HepG2 (cell line): ENCODE measurements around the gene COL26A1. TPM values are rescaled to one million over a fixed set of nuclear protein-coding genes. Genes with fewer than 3 reads are reported as not detected.

Experiments used
- FOSL2 ChIP-seq: sonication (generic); formaldehyde crosslinking; IDR thresholded peaks from 2 replicates; pipeline ENCODE4 v1.4.0; 2020; ENCODE audit warnings: missing genetic modification reagents
- GRHL1 ChIP-seq: sonication (generic); formaldehyde crosslinking; conservative IDR thresholded peaks from 2 replicates; pipeline ENCODE4 v1.8.0; 2022; ENCODE audit warnings: missing genetic modification reagents
- HOXA3 ChIP-seq: sonication (generic); formaldehyde crosslinking; IDR thresholded peaks from 2 replicates; pipeline ENCODE4 v1.5.0; 2020; ENCODE audit warnings: missing genetic modification reagents
- IRF9 ChIP-seq: sonication (generic); formaldehyde crosslinking; IDR thresholded peaks from 2 replicates; pipeline ENCODE4 v1.8.0; 2022; ENCODE audit warnings: missing genetic modification reagents, mild to moderate bottlenecking, borderline replicate concordance
- KIAA2018 ChIP-seq: sonication (generic); formaldehyde crosslinking; IDR thresholded peaks from 2 replicates; pipeline ENCODE4 v1.5.0; 2020; ENCODE audit warnings: mild to moderate bottlenecking, missing genetic modification reagents, borderline replicate concordance
- SMAD3 ChIP-seq: sonication (generic); formaldehyde crosslinking; IDR thresholded peaks from 2 replicates; pipeline ENCODE4 v1.4.0; 2020; ENCODE audit warnings: missing genetic modification reagents
- SNAPC4 ChIP-seq: sonication (generic); formaldehyde crosslinking; IDR thresholded peaks from 2 replicates; pipeline ENCODE4 v1.4.0; 2020; ENCODE audit warnings: mild to moderate bottlenecking, missing genetic modification reagents
- U2AF1 ChIP-seq: fragments of 200-400 bp; formaldehyde crosslinking; optimal IDR thresholded peaks from 2 replicates; pipeline ENCODE3; 2017; ENCODE audit warnings: mild to moderate bottlenecking, low read depth, low read length
- ZNF275 ChIP-seq: sonication (generic); formaldehyde crosslinking; IDR thresholded peaks from 2 replicates; pipeline ENCODE4 v1.8.0; 2022; ENCODE audit warnings: missing genetic modification reagents, mild to moderate bottlenecking, inconsistent platforms, borderline replicate concordance
- ZSCAN9 ChIP-seq: IDR thresholded peaks from 2 replicates; pipeline ENCODE4 v1.6.1; 2016; ENCODE audit warnings: borderline replicate concordance
- polyA plus RNA-seq, 8 experiments: library from polyadenylated mRNA; depleted of rRNA in 3 of 8; stranded (reverse) in 7 of 8; unstranded in 1 of 8; fragments of >200 nt; fragmentation: Illumina TruSeq in 4 of 8; extraction: Trizol in 4 of 8; gene quantifications; 2 replicates each; pipeline versions ENCODE4 v1.2.1 to v1.2.3, GENCODE V29; 2011 to 2016; ENCODE audit warnings: low read depth in 4 of 8, missing spikeins in 1 of 8, mixed read lengths in 1 of 8; ENCODE audit not compliant: insufficient read depth in 1 of 8
- total RNA-seq, 5 experiments: library from RNA; depleted of rRNA; stranded (reverse); fragments of >200 nt; fragmentation: Illumina TruSeq; extraction: Trizol; gene quantifications; 2 replicates each; pipeline ENCODE4 v1.2.3, GENCODE V29; 2016; ENCODE audit warnings: low read depth in 1 of 5

COL26A1 gene
- total and polyA plus RNA-seq, 2 of the 13 experiments (the other 11 are each of a cell fraction or from before 2014, with no cell fraction given): 7.8 to 9.2 TPM

- no peak; the same call in 1 of the 2 replicates for TF ChIP-seq SNAPC4 (CRISPR knock-in tag)
- TF ChIP-seq FOSL2 (CRISPR knock-in tag): no peak
- no peak; the same call in 1 of the 2 replicates for TF ChIP-seq IRF9 (CRISPR knock-in tag)
- no peak for TF ChIP-seq ZNF275 (CRISPR knock-in tag)
- TF ChIP-seq KIAA2018 (CRISPR knock-in tag): no peak
- TF ChIP-seq ZSCAN9 (CRISPR knock-in tag): no peak
- TF ChIP-seq SMAD3 (CRISPR knock-in tag): no peak
- no peak for TF ChIP-seq U2AF1
- TF ChIP-seq HOXA3: peak; percentile 75
- TF ChIP-seq GRHL1: no peak
Observed at GRCh38 chr7:101386558-101387231, 24.0 kb downstream of the COL26A1 start (continued).
